ENCODE measurements around the gene ZNF318.
"Not testable (repeated sequence)": the region's sequence is repeated elsewhere in the genome, so short reads cannot be mapped to it uniquely, and the experiment has no call there.

The ZNF318 gene

DNA sequence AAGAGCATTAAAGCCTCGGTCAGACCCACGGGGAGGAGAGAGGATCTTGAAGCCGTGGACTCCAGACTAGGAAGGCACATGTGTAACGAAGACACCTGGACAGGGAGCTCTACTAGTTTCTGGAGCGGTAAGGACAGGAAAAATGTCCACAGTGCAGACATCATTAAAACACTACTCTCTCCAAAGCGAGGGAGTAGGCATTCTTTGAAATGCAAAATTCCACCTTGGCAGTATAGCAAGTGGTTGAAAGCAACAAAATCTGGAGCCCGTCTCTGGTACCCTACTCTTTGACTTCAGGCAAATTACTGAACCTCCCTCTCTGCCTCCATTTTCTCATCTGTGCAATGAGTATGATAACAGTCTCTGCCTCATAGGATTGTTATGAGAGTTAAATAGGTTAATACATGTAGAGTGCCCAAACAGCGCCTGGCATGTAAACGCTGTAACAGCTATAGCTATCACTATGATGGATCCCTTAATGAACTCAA is 60.4 kb downstream of the ZNF318 start:
- Histone ChIP-seq H3K4me1 (ENCODE audit: control insufficient read depth, insufficient read depth, low read length) (peaks cover 8% of the 10 kb centered on the region), H3K9me3 (ENCODE audit: control insufficient read depth in 2 of 2, low read length in 2 of 2) (no peaks in the 10 kb centered on the region), H3K27ac (ENCODE audit: low read length) (no peak overlapping the region), H3K4me3 (ENCODE audit: low read length in 2 of 2) (peak overlapping the region; percentile 32 to 68), H3K27me3 (ENCODE audit: control insufficient read depth in 1 of 2, insufficient read depth in 2 of 2, low read length in 2 of 2) (peaks cover 13 to 16% of the 10 kb centered on the region in 2 donors), H3K9ac (ENCODE audit: low read length in 2 of 2) (no peak overlapping the region), H3K36me3 (ENCODE audit: control insufficient read depth in 2 of 2, insufficient read depth in 2 of 2, low read length in 2 of 2) (no peaks in the 10 kb centered on the region)

DNA sequence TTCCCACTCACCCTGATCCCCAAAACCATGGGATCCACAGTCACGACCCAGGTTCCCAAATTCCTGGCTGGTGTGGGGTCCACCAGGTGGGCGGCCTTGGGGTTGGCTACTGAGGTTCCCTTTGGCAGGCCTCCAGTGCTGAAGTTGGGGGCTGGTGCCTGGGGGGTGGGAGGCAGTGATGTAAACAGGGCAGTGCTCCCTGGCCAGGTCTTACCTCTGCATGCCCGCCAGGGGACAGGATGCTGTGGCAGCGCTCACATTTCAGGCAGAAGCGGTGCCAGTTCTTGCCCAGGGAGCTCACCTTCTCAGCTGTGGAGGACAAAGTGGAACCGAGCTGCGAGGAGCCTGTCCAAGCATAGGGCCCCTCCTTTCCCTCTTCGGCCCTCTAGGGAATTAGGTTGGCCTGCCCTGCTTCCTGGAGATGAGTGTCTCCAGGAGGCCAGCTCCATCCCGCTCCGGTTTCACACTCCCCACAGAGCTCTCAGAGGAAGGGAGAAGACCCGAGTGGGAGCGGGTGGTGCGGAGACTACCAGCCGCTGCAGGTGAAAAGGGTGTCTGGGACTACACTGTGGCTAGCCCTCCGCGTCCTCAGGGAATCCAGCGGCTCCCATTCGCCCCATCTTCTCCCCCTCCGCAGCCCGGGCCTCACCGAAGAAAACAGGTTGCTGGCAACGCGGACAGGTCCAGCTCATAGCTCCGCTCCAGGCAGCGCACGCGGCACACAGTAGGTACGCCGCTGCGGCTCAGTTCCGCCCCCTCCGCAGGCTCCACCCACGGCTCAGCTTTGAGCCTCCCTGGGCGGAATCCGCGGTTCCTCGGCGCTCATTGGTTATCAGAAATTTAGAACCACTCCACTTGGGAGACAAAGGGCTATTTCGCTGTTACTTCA is 61.1 kb downstream of the ZNF318 start, which contains the start of gene CRIP3:
TSS of gene CRIP3 (minus strand) at position 726 of the 889 bp plus-strand sequence. CDS start at position 692, 34 bp downstream.
- no peaks in the 10 kb centered on the region for H3K9me3 ChIP-seq (ENCODE audit: control insufficient read depth in 2 of 2, low read length in 2 of 2)
- H3K27me3 ChIP-seq (ENCODE audit: control insufficient read depth in 1 of 2, insufficient read depth in 2 of 2, low read length in 2 of 2), result peaks cover 13 to 18% of the 10 kb centered on the region in 2 donors
- peak within 1 kb of the TSS; percentile 32 to 68 for H3K4me3 ChIP-seq (ENCODE audit: low read length in 2 of 2)
- no peak within 1 kb of the TSS for H3K27ac ChIP-seq (ENCODE audit: low read length)
- H3K4me1 ChIP-seq (ENCODE audit: control insufficient read depth, insufficient read depth, low read length), result peaks cover 8% of the 10 kb centered on the region
- no peak within 1 kb of the TSS for H3K9ac ChIP-seq (ENCODE audit: low read length in 2 of 2)
- no peaks in the 10 kb centered on the region for H3K36me3 ChIP-seq (ENCODE audit: control insufficient read depth in 2 of 2, insufficient read depth in 2 of 2, low read length in 2 of 2)

DNA sequence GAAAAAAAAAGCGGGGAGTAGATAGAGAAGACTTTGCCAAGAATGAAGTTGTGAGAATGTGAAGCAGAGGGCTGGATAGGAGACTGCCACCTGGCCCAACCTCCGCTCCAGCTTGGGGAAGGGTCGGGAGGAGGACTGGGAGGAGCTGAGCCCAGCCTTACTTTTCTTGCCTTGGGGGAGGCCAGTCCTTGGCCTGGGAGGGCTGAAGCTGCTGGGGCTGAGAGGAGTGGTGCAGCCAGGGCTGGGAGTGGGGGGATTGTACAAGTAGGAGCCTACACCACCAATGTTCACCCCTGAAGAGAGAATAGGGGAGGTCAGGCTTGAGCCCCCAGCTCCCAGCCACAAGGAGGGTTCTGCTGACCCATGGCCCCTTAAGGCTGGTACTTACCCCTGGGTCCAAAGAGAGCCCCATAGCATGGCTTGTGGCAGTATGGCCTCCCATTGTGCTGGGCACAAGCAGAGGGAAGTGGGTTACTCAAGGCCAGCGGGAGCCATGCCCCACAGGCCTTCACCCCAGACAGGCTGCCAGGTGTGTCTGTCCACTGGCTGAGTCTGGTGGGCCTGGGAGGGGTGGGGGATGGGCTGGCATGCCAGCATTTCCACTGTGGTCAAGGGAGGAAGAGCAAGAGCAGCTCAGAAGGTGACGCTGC is 61.9 kb downstream of the ZNF318 start:
- Histone ChIP-seq H3K9ac (ENCODE audit: low read length in 2 of 2) (no peak overlapping the region), H3K9me3 (ENCODE audit: control insufficient read depth in 2 of 2, low read length in 2 of 2) (no peaks in the 10 kb centered on the region), H3K4me1 (ENCODE audit: control insufficient read depth, insufficient read depth, low read length) (peaks cover 8% of the 10 kb centered on the region), H3K27me3 (ENCODE audit: control insufficient read depth in 1 of 2, insufficient read depth in 2 of 2, low read length in 2 of 2) (peaks cover 13 to 18% of the 10 kb centered on the region in 2 donors), H3K36me3 (ENCODE audit: control insufficient read depth in 2 of 2, insufficient read depth in 2 of 2, low read length in 2 of 2) (no peaks in the 10 kb centered on the region), H3K27ac (ENCODE audit: low read length) (no peak overlapping the region), H3K4me3 (ENCODE audit: low read length in 2 of 2) (no peak overlapping the region)

DNA sequence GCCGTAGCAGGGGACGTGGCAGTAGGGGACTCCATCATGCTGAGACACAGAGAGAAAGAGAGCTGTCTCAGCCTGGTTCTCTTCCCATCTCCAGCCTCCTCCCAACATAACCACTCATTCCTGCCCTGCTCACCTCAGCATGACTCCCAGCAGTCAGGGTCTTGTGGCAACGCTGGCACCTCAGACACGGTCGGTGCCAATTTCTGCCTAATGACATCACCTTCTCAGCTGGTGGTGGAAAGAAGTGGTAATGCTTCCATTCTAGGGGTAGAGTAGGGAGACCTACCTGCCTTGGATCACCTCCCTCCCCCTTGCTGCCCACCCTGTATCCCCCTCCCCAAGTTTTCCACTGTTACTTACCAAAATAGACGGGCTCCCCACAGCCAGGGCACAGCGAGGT is 63.4 kb downstream of the ZNF318 start:
- H3K4me3 ChIP-seq (ENCODE audit: low read length in 2 of 2), result no peak overlapping the region
- H3K27me3 ChIP-seq (ENCODE audit: control insufficient read depth in 1 of 2, insufficient read depth in 2 of 2, low read length in 2 of 2), result peaks cover 13 to 23% of the 10 kb centered on the region in 2 donors
- H3K36me3 ChIP-seq (ENCODE audit: control insufficient read depth in 2 of 2, insufficient read depth in 2 of 2, low read length in 2 of 2), result no peaks in the 10 kb centered on the region
- no peaks in the 10 kb centered on the region for H3K9me3 ChIP-seq (ENCODE audit: control insufficient read depth in 2 of 2, low read length in 2 of 2)
- H3K9ac ChIP-seq (ENCODE audit: low read length in 2 of 2), result no peak overlapping the region
- H3K27ac ChIP-seq (ENCODE audit: low read length), result no peak overlapping the region
- peaks cover 8% of the 10 kb centered on the region for H3K4me1 ChIP-seq (ENCODE audit: control insufficient read depth, insufficient read depth, low read length)

DNA sequence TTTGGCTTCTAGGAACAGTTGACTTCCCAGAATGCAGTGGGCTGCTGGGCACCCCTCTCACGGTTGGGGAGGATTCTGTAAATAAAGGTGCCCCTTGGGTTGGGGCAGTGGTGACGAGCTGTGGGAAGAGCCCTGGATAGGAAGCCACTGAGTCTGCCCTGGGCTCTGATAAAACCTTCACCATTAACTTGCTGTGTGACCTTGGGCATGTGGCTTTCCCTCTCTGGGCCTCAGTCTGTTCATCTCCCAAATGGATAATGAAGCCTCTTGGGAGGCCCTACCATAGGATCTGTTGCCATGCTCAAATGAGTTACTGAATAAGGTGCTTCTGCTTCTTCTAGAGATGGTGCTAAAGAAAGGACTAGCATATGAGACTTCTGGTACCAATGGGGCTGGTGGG is 64.6 kb downstream of the ZNF318 start:
- peaks cover 16 to 25% of the 10 kb centered on the region in 2 donors for H3K27me3 ChIP-seq (ENCODE audit: control insufficient read depth in 1 of 2, insufficient read depth in 2 of 2, low read length in 2 of 2)
- no peaks in the 10 kb centered on the region for H3K9me3 ChIP-seq (ENCODE audit: control insufficient read depth in 2 of 2, low read length in 2 of 2)
- peaks cover 8% of the 10 kb centered on the region for H3K4me1 ChIP-seq (ENCODE audit: control insufficient read depth, insufficient read depth, low read length)
- no peak overlapping the region for H3K9ac ChIP-seq (ENCODE audit: low read length in 2 of 2)
- no peak overlapping the region for H3K27ac ChIP-seq (ENCODE audit: low read length)
- no peak overlapping the region for H3K4me3 ChIP-seq (ENCODE audit: low read length in 2 of 2)
- H3K36me3 ChIP-seq (ENCODE audit: control insufficient read depth in 2 of 2, insufficient read depth in 2 of 2, low read length in 2 of 2), result no peaks in the 10 kb centered on the region

DNA sequence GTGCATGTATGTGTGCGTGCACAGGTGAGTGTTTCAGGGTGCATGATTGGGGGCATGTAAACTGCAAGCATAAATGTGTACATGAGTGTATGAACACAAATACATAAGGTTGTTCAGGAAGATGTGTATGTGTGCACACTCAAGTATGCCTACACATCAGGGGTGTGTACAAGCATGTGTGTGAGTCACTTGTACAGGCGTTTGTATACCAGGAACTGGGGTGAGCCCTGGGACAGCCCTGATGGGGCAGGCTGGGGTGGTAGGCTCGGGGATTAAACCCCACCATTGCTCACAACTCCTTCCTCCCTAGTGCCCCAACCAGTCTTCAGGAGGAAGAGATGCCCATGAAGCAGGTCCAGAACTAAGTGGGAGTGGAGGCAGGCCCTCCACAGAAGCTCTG is 65.1 kb downstream of the ZNF318 start:
- H3K9ac ChIP-seq (ENCODE audit: low read length in 2 of 2), result no peak overlapping the region
- no peak overlapping the region for H3K27ac ChIP-seq (ENCODE audit: low read length)
- no peaks in the 10 kb centered on the region for H3K36me3 ChIP-seq (ENCODE audit: control insufficient read depth in 2 of 2, insufficient read depth in 2 of 2, low read length in 2 of 2)
- no peaks in the 10 kb centered on the region for H3K9me3 ChIP-seq (ENCODE audit: control insufficient read depth in 2 of 2, low read length in 2 of 2)
- no peak overlapping the region for H3K4me3 ChIP-seq (ENCODE audit: low read length in 2 of 2)
- H3K4me1 ChIP-seq (ENCODE audit: control insufficient read depth, insufficient read depth, low read length), result peaks cover 8% of the 10 kb centered on the region
- H3K27me3 ChIP-seq (ENCODE audit: control insufficient read depth in 1 of 2, insufficient read depth in 2 of 2, low read length in 2 of 2), result peaks cover 20 to 29% of the 10 kb centered on the region in 2 donors

DNA sequence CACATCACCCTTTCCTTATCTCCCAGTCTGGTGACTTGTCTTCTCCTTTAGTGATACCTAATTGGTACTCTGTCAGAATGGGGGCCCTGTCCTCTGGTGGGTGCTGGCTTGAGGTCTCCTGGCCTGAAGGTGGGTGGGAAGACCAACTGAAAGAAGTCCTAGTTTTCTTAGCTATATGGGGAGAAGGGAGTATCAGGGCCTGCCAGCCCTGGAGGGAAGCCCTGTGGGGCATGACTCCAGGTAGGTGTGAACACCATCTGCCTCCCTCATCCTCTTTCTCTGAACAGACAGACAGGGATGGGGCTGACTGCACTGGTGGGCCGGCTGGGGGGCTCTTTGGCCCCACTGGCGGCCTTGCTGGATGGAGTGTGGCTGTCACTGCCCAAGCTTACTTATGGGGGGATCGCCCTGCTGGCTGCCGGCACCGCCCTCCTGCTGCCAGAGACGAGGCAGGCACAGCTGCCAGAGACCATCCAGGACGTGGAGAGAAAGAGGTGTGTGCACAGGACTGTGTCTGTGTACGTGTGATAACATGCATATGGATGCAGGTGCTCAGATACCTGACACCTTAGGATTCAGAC is 65.6 kb downstream of the ZNF318 start:
- Histone ChIP-seq H3K36me3 (ENCODE audit: control insufficient read depth in 2 of 2, insufficient read depth in 2 of 2, low read length in 2 of 2) (no peaks in the 10 kb centered on the region), H3K4me1 (ENCODE audit: control insufficient read depth, insufficient read depth, low read length) (peaks cover 8% of the 10 kb centered on the region), H3K27ac (ENCODE audit: low read length) (no peak overlapping the region), H3K9me3 (ENCODE audit: control insufficient read depth in 2 of 2, low read length in 2 of 2) (no peaks in the 10 kb centered on the region), H3K4me3 (ENCODE audit: low read length in 2 of 2) (no peak overlapping the region), H3K9ac (ENCODE audit: low read length in 2 of 2) (no peak overlapping the region), H3K27me3 (ENCODE audit: control insufficient read depth in 1 of 2, insufficient read depth in 2 of 2, low read length in 2 of 2) (peaks cover 23 to 28% of the 10 kb centered on the region in 2 donors)

DNA sequence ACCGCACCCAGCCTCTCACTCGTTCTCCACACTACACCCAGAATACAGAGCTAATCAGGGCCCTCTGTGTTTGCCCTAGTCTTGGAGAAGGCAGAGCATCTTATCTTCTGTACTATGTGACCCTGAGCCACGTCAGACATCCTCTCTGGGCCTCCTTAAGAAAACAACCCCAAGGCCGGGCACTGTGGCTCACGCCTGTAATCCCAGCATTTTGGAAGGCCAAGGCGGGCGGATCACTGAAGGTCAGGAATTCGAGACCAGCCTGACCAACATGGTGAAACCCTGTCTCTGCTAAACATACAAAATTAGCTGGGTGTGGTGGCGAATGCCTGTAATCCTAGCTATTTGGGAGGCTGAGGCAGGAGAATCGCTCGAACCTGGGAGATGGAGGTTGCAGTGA is 66.4 kb downstream of the ZNF318 start:
- H3K27ac ChIP-seq (ENCODE audit: low read length); H3K9ac ChIP-seq (ENCODE audit: low read length in 2 of 2); H3K4me1 ChIP-seq (ENCODE audit: control insufficient read depth, insufficient read depth, low read length); H3K9me3 ChIP-seq (ENCODE audit: control insufficient read depth in 2 of 2, low read length in 2 of 2); H3K36me3 ChIP-seq (ENCODE audit: control insufficient read depth in 2 of 2, insufficient read depth in 2 of 2, low read length in 2 of 2); H3K4me3 ChIP-seq (ENCODE audit: low read length in 2 of 2): not testable (repeated sequence)
- H3K27me3 ChIP-seq (ENCODE audit: control insufficient read depth in 1 of 2, insufficient read depth in 2 of 2, low read length in 2 of 2), result peaks cover 28% of the 10 kb centered on the region in 2 donors

DNA sequence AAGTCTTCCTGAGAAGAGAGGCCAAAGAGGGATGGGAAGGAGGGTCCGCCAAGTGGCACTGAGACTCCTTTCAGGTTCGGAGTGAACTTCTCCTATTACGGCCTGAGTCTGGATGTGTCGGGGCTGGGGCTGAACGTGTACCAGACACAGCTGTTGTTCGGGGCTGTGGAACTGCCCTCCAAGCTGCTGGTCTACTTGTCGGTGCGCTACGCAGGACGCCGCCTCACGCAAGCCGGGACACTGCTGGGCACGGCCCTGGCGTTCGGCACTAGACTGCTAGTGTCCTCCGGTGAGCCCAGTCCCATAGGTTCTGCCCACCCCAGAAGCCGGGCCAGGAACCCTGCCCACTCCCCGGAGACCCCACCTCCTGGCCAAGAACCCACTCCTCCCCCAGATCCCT is 67.3 kb downstream of the ZNF318 start:
- Histone ChIP-seq H3K9ac (ENCODE audit: low read length in 2 of 2) (no peak overlapping the region), H3K36me3 (ENCODE audit: control insufficient read depth in 2 of 2, insufficient read depth in 2 of 2, low read length in 2 of 2) (no peaks in the 10 kb centered on the region), H3K9me3 (ENCODE audit: control insufficient read depth in 2 of 2, low read length in 2 of 2) (no peaks in the 10 kb centered on the region), H3K4me1 (ENCODE audit: control insufficient read depth, insufficient read depth, low read length) (no peaks in the 10 kb centered on the region), H3K4me3 (ENCODE audit: low read length in 2 of 2) (no peak overlapping the region), H3K27me3 (ENCODE audit: control insufficient read depth in 1 of 2, insufficient read depth in 2 of 2, low read length in 2 of 2) (peaks cover 26 to 31% of the 10 kb centered on the region in 2 donors), H3K27ac (ENCODE audit: low read length) (no peak overlapping the region)

DNA sequence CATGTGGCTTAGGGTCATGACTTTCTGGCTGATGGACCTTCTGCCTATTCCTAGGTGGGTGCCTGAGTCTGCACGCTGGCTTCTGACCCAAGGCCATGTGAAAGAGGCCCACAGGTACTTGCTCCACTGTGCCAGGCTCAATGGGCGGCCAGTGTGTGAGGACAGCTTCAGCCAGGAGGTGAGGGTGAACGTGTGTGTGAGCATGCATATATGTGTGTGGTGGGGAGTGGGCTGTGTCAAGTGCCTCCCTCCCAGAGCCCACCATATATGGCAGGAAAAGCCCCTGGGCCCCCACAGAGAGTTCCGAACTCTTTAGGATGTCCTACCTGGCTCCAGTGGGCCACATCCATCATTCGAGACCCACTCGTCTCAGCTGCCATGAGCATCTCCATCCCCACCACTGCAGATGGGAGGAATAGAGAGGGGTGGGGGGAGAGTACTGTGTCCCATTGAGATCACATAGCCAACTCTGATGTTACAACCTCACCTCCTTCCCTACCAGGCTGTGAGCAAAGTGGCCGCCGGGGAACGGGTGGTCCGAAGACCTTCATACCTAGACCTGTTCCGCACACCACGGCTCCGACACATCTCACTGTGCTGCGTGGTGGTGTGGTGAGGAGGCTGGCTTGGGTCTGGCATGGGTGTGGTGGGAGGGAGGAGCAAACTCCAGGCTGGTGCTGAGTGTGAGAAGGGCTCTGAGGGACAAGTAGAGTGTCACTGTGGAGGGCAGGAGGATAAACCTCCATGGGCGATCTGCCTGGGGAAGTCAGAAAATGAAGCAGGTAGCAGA is 68.2 kb downstream of the ZNF318 start:
- no peaks in the 10 kb centered on the region for H3K9me3 ChIP-seq (ENCODE audit: control insufficient read depth in 2 of 2, low read length in 2 of 2)
- no peaks in the 10 kb centered on the region for H3K4me1 ChIP-seq (ENCODE audit: control insufficient read depth, insufficient read depth, low read length)
- no peak overlapping the region for H3K27ac ChIP-seq (ENCODE audit: low read length)
- H3K9ac ChIP-seq (ENCODE audit: low read length in 2 of 2), result no peak overlapping the region
- H3K27me3 ChIP-seq (ENCODE audit: control insufficient read depth in 1 of 2, insufficient read depth in 2 of 2, low read length in 2 of 2), result peaks cover 24 to 27% of the 10 kb centered on the region in 2 donors
- H3K36me3 ChIP-seq (ENCODE audit: control insufficient read depth in 2 of 2, insufficient read depth in 2 of 2, low read length in 2 of 2), result no peaks in the 10 kb centered on the region
- H3K4me3 ChIP-seq (ENCODE audit: low read length in 2 of 2), result no peak overlapping the region

All from stomach smooth muscle (tissue), 2 donors.